Neutrophil (primary cell): Measurements from ENCODE around the gene TLCD1.
"Not testable (repeated sequence)": the region's sequence is repeated elsewhere in the genome, so short reads cannot be mapped to it uniquely, and the experiment has no call there.

Experiments used
- H3K27ac ChIP-seq: fragments of 200-600 bp; sonication (generic); 2 replicates; pipeline ENCODE4 v1.5.1; 2016; ENCODE audit warnings: mild to moderate bottlenecking, moderate library complexity
- H3K27me3 ChIP-seq: fragments of 200-600 bp; sonication (generic); 2 replicates; pipeline ENCODE4 v1.6.0; 2016; ENCODE audit warnings: mild to moderate bottlenecking
- H3K36me3 ChIP-seq: fragments of 200-600 bp; sonication (generic); 2 replicates; pipeline ENCODE4 v1.5.1; 2017
- H3K4me1 ChIP-seq, 2 experiments: fragments of 200-600 bp in 1 of 2; sonication (generic) in 1 of 2; 1 replicate in 1 of 2; 2 replicates in 1 of 2; pipeline versions ENCODE4 v1.5.1 to v1.6.1; 2013 to 2016; ENCODE audit warnings: low read depth in 1 of 2, low read length in 1 of 2, mild to moderate bottlenecking in 1 of 2, moderate library complexity in 1 of 2; ENCODE audit not compliant: control insufficient read depth in 1 of 2, insufficient read depth in 1 of 2
- H3K4me3 ChIP-seq, 2 experiments: fragments of 200-600 bp in 1 of 2; sonication (generic) in 1 of 2; 1 replicate in 1 of 2; 2 replicates in 1 of 2; pipeline ENCODE4 v1.5.1; 2013 to 2016; ENCODE audit warnings: low read depth in 1 of 2, low read length in 1 of 2, mild to moderate bottlenecking in 1 of 2, moderate library complexity in 1 of 2
- H3K9me3 ChIP-seq: fragments of 200-600 bp; sonication (generic); 2 replicates; pipeline ENCODE4 v1.5.1; 2016
- CTCF ChIP-seq: fragments of 200-600 bp; sonication (generic); IDR thresholded peaks from 2 replicates; pipeline ENCODE4 v1.5.1; 2016; ENCODE audit warnings: antibody characterized with exemption

The TLCD1 gene

DNA sequence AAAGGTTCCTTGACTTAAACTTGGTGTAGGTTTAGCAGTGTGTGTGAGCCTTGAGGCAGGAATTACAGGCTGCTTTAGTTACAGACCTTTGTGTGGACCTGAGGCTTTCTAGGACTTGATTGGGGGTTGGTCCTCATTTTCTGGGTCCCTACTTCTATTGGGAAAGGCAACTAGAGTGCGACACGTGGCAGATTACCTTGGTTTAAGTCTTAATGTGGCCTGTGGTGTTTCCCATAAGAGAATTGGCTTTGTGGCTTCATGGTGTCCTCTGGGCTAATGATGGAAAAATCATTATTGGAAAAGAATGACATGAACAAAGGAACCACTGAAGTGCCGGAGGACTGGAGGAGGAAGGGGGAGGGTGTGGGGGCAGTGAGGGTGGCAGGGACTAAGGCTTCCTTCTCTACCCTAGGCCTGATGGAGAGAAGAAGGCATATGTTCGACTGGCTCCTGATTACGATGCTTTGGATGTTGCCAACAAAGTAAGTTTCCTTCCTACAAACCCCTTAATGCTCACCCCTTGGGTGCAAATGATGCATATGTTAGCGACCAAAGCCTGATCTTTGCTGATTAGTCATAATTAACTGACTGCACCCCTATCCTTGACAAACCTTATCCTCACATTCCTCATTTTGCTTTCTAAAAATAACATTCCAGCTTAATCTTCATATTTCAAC is 2.7 kb downstream of the TLCD1 start:
- Histone ChIP-seq H3K4me3 (no peak overlapping the region), H3K27ac (no peak overlapping the region), H3K36me3 (peaks cover 22% of the 10 kb centered on the region), H3K27me3 (peaks cover 25% of the 10 kb centered on the region), H3K9me3 (no peaks in the 10 kb centered on the region), H3K4me1 (peaks cover 55 to 56% of the 10 kb centered on the region in 2 experiments)
- TF ChIP-seq CTCF, result no peak

GRCh38 chr17:28722417-28723158 is 3.4 kb downstream of the TLCD1 start:
- no peak for TF ChIP-seq CTCF
- H3K27ac ChIP-seq, result no peak overlapping the region
- H3K36me3 ChIP-seq, result peaks cover 22% of the 10 kb centered on the region
- H3K4me1 ChIP-seq, result peaks cover 52 to 56% of the 10 kb centered on the region in 2 experiments
- peaks cover 32% of the 10 kb centered on the region for H3K27me3 ChIP-seq
- H3K4me3 ChIP-seq, result no peak overlapping the region
- no peaks in the 10 kb centered on the region for H3K9me3 ChIP-seq

DNA sequence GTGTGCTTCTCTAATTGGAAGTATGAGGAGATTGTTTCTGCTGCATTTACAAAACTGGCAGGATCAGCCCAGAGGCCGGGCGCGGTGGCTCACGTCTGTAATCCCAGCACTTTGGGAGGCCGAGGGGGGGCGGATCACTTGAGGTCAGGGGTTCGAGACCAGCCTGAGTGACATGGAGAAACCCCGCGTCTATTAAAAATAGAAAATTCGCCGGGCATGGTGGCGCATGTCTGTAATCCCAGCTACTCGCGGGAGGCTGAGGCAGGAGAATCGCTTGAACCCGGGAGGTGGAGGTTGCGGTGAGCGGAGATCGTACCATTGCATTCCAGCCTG is 5.1 kb downstream of the TLCD1 start:
- H3K36me3 ChIP-seq, result peaks cover 22% of the 10 kb centered on the region
- peaks cover 41% of the 10 kb centered on the region for H3K27me3 ChIP-seq
- H3K27ac ChIP-seq, result peak overlapping the region; percentile 80
- peaks cover 47 to 49% of the 10 kb centered on the region in 2 experiments for H3K4me1 ChIP-seq
- H3K9me3 ChIP-seq, result not testable (repeated sequence)
- H3K4me3 ChIP-seq, result peak overlapping the region; percentile 88 to 98

GRCh38 chr17:28720247-28720996 is 5.6 kb downstream of the TLCD1 start:
- no peak for TF ChIP-seq CTCF
- peaks cover 22% of the 10 kb centered on the region for H3K36me3 ChIP-seq
- peak overlapping the region; percentile 88 to 98 for H3K4me3 ChIP-seq
- H3K27me3 ChIP-seq, result peaks cover 39% of the 10 kb centered on the region
- H3K9me3 ChIP-seq, result no peaks in the 10 kb centered on the region
- peaks cover 42 to 44% of the 10 kb centered on the region in 2 experiments for H3K4me1 ChIP-seq
- H3K27ac ChIP-seq, result peak overlapping the region; percentile 80

GRCh38 chr17:28719021-28719433 is 7.0 kb downstream of the TLCD1 start:
- H3K4me3 ChIP-seq, result peak overlapping the region; percentile 88 to 98
- H3K27ac ChIP-seq, result peak overlapping the region; percentile 80
- no peaks in the 10 kb centered on the region for H3K9me3 ChIP-seq
- peaks cover 37 to 41% of the 10 kb centered on the region in 2 experiments for H3K4me1 ChIP-seq
- peaks cover 31% of the 10 kb centered on the region for H3K27me3 ChIP-seq
- TF ChIP-seq CTCF, result no peak
- peaks cover 15% of the 10 kb centered on the region for H3K36me3 ChIP-seq
